HG02642 (cell line): ENCODE results near the gene ASB6.

ENCODE experiments used
- ATAC-seq: cut with Tn5 transposase; IDR thresholded peaks from one replicate; pipeline ENCODE4 v1.9.1; 2021; ENCODE audit warnings: mild to moderate bottlenecking; ENCODE audit not compliant: unreplicated experiment, poor library complexity

The ASB6 gene, protein sequence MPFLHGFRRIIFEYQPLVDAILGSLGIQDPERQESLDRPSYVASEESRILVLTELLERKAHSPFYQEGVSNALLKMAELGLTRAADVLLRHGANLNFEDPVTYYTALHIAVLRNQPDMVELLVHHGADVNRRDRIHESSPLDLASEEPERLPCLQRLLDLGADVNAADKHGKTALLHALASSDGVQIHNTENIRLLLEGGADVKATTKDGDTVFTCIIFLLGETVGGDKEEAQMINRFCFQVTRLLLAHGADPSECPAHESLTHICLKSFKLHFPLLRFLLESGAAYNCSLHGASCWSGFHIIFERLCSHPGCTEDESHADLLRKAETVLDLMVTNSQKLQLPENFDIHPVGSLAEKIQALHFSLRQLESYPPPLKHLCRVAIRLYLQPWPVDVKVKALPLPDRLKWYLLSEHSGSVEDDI

DNA sequence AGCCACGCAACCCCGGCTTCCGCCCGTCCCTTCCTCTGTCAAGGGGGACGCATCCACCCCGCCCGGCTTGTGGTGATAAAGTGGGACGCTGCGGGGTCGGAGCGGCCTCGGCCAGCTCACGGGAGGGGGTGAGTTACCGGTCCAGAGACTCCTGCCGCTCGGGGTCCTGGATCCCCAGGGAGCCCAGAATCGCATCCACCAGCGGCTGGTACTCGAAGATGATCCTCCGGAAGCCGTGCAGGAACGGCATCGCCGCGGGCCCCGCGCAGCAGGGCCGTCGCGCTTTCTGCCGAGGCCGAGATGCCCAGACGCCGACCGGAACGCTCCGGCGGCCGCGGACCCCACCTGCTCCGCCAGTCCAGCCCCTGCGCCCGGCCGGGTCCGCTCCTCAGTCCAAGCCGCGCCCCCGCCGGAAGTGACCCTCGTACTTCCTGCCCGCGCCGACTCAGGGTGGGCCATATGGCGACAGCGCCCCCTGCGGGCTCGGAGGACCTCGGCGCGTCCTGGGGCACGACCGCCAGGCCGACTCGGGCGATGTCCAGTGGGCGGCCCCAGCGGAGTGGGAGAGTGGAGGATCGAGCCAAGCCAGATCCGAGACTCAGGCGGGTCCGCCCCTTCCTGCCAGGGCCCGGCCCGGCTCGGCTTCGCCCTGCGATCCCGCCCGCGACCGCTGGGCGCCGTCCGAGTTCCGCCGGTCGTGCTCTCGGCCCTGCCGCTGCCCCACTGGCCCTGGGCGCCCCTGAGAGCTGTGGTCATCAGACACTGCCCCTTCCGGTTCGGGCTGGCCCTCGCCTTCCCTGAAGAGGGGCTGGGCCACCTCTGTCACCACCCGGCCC lies at the start of gene ASB6:
Gene ASB6 (minus strand): TSS at position 402 of the 836 bp plus-strand sequence. CDS start 152 bp downstream, at position 250.
- ATAC-seq, result peak; percentile 86

DNA sequence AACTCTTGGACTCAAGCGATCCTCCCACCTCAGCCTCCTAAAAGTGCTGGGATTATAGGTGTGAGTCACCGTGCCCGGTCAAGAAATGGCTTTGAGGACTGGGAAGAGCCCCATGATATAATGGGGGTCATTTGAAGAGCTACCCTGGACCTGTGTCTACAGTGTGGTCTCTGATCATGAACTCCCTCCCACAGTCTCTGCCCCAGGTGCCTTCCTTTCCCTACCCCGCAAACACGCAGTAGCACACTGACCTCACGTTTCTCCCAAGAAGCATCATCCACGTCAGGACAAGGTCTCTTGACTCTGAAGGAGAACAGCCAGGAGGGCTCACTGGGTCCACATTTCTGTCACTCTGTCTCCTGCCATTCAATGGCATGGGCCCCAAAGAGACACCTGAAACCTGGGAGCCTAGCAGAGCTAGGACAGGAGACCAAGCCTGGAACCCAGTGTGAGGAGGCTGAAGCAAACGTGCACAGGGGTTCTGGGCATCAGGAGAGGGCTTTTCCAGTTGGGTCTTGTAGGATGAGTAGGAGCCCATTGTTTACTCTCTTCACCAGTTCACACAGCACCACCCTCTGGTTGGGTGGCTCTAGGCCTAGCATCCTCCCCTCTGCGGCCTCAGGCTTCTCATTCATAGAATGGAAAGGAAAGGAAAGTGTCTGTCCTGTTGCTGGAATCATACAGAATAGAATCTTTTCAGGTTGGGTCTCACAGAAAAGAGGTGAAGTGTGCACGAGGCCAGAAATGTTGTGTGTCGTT lies 46.5 kb upstream of the ASB6 start:
- no peak for ATAC-seq

DNA sequence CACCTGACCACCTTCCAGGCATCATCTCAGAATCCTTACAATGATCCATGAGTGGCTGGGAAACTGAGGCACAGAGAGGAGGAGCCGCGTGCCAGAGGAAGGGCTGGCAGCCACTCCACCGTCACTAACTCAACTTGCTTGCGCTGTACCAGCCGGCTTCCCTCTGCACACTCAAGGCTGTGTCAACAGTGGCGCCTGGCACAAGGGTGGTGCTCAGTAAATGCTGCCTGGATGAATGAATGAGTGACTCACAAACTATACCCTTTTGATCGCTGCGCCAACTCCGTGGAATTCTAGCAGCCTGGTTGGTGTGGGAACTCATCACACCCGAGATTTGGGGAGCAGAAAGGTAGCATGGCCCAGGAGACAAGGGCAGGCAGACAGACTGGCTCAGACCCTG lies 45.4 kb upstream of the ASB6 start:
- no peak for ATAC-seq

DNA sequence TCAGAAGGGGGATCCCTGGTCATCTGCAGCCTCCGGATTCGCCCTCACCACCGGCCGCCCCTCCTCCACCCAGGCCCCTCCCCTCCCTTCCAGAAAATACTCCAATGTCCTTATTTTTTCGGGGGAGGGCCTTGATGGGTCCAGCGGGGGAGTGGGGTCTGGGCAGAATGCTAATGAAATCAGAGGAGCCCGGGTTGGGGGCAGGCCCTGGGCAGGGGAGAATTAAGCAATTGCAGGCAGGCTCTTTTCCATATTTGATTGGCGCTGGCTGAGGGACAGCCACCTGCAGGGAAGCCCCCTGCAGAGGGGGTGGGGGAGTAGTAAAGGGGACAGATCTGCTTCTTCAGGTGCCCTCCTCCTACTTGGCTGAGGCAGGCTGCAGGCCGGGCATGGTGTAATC lies 44.8 kb upstream of the ASB6 start:
- ATAC-seq, result no peak

DNA sequence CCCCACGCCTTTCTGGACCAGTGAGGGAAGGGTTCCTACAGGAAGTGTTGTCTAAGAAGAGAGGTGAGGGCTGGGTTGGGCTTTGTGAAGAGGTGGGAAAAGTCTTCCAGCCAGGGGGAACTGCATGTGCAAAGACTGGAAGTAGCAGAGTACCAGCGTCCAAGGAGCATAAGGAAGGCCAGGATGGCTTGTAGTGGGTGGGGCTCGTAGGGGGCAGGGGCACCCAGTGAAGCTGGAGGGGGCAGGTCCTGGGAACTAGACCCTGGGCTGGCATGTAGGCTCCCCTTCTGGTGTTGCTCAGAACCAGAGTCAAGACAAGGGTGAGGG lies 43.9 kb upstream of the ASB6 start:
- no peak for ATAC-seq

DNA sequence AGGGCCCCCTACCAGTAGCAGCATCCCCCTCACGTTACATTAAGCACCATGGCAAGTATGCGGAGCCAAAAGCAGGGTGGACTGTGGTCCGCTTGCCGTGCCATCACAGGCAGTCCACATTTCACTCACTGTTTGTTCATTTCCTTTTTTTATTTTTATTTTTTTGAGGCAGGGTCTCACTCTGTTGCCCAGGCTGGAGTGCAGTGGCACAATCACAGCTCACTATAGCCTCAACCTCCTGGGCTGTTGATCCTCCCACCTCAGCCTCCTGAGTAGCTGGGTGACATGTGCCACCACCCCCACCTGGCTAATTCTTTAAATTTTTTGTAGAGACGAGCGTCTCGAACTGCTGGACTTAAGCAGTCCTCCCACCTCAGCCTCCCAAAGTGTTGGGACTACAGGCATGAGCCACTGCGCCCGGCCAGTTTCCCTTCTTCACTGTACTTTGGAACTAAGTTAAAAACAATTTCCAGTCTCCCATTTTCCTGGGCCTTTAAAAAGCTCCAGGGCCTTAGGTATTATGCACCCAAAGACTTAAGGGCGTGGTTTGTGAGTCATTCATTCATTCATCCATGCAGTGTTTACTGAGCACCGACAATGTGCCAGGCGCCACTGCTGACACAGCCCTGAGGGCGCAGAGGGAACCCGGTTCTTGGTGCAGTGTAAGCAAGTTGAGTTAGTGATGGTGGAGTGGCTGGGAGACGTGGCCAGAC lies 43.4 kb upstream of the ASB6 start:
- ATAC-seq, result no peak

DNA sequence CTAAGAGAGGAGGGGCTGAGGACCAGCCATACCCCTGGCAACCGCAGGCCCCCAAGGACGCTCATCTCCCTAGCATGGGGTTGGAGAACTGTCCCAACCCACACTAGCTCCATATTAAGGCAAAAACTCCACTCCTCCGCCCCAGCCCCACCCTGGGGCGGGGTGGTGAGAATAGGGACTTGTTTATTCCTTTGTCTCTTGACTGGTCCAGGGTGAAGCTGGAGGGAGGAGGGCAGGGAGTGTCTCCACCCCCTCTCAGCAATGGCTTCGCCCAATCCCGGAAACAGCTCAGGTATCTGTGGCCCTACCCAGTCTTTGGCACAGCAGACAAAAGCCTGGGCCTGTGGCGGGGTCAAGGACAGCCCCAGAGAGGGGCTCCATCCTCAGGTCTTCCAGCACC lies 40.4 kb upstream of the ASB6 start:
- no peak for ATAC-seq

DNA sequence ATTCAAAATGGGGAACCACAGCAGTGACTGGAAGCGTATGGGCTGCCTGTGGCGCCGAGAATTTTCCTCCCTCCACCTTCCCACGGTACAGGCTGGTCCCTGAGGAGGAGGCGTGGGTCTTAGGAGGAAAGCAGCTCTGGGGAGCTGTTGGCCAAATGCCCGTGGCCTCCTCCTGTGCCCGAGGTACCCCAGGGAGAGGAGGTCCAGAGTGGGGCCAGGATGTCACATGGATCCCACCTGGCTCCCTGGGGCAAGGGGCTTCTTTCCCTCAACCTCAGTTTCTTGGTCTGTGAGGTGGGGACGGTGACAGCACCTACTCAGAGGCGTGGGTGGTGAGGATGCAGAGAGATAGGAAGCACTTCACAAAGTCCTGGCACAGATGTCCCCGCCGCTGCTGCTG lies 40.0 kb upstream of the ASB6 start:
- no peak for ATAC-seq

DNA sequence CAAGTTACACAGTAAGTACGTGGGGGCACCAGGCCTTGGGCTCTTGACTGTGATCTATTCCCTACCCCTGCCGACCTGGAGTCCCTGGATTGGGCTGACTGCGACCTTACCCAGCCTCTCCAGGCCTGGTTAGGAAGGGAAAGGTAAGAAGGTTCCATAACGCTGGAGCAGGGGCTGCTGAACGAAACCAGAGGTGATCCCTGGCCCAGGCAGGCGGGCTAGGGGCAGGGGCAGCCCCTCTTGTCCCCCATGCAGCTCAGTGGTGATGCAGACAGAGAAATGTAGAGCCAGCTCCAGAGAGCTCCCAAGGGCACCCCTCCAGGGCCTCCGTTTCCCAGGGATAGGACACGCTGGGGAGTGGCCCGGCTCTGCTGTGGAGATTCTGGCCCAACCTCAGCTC lies 37.6 kb upstream of the ASB6 start:
- no peak for ATAC-seq

DNA sequence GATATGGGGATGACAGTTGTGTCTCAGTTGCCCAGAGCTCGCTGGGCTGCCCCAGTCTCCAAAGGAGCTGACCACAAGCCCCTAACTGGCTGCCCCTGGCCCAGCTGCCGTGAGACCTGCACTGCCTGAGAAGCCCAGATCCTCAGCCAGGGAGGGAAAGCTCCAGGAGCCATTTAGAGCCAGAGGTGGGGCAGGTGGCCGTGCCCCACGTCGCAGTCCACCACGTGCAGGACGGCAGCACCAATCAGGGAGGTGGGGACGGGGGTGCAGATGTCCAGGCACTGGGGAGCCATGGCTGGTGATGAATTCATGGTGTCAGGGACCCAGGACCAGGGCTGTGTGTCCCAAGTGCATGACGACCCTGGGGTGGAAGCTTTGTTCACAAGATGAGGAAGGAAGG lies 36.9 kb upstream of the ASB6 start:
- ATAC-seq, result no peak

DNA sequence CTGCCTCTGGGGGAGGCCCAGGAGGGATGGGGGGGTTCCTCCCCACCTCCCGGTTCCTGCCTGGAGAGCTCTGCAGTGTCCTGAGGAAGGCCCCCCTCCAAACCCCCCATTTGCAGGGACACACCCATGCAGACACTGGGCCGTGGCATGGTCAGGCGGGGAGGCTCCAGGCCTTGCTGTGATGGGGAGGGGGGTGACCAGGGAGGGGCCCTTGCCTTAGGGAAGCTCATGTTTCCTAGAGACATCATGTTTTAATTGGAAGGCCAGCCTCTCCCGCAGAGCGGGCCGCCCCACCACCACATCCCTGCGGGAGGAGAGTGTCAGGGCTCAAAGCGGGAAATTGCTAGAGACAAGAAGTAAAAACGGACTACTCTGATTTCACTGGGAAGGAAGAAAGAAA lies 35.5 kb upstream of the ASB6 start:
- ATAC-seq, result no peak

DNA sequence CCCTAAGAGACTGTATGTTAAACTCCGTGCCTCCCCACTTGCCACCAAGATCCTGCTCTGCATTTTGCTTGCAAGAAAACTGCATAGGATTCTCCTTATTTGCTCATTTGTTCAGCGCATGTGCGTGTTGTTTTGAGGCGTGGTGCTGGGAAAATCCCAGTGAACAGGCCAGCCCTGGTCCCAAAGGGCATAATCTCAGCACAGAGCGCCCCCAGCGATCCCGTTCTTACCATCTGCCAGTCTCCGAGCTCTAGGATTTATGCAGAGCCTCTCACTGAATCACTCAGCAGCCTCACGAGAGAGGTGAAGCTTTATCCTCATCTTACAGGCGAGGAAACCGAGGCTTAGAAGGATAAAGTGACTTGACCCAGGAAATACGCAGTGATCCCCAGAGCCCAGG lies 35.0 kb upstream of the ASB6 start:
- no peak for ATAC-seq

DNA sequence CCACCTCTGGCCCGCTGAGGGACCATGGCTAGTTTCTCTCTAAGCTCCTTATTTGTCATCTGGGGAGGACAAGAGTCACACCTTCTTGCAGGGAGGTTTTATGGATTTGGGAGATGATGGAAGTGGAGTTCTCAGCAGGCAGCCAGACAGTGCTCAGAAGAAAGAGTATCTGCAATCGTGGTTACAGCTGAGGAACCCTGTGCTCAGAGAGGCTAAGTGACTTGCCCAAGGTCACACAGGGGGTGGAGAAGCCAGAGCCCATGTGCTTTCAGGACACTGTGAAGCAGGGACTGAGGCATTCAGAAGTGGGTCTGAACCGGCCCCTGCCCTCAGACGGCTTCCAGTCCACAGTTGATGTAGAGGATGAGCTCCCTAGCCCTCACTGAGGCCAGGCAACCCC lies 34.3 kb upstream of the ASB6 start:
- ATAC-seq, result no peak

DNA sequence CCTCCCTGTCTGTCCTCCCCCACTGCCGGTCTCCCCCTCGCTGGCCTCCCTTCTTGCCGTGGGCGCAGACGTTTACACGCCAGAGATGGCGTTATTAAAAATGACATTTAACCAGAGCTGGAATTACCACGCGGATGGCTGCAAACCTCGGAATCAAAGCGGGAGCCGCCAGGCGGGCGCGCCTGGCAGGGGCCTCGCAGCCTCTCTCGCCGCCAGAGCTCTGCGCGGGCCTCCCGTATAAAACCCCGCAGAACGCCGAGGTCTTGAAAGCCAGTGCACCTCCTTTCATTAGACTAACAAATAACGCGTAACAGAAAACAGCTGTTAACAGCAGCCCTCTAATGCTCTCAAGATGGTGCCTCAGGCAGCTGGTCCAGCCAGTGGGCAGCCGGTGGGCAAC lies 33.7 kb upstream of the ASB6 start:
- ATAC-seq, result no peak

DNA sequence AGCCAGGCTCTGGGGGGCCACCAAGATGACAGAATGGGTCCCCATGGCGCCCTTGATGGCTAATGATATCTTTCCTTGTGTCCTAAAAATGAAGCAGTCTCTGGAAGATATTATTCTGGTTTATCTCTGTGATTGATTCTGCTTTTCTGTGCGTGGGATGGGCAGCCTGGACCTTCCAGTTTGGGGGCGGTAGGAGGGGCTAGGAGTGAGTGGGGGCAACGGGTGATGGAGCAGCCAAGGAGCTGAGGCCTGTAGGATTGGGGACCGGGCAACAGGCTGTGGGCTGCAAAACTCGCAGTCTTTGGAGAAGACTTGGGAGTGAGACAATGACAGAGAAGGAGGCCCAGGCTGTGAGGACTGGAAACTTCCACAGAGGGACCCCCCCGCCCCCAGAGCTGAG lies 32.3 kb upstream of the ASB6 start:
- no peak for ATAC-seq

DNA sequence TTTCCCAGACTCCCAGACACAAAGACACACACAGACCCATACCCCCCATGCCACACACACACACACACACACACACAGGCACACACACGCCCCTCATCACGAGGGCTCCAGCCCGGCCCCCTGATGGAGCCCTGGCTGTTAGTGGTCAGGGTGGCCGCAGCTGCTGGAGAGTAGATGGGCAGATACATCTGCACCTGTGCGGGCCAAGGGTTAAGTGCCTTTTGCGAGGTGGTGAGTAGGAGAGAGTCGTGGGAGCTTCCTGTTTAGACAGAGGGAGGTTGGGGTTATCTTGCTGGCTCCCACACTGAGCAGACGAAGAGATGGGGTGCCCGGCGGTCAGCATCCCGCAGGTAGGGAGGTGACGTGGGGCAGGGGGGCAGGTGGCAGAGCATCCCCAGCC lies 31.7 kb upstream of the ASB6 start:
- no peak for ATAC-seq

DNA sequence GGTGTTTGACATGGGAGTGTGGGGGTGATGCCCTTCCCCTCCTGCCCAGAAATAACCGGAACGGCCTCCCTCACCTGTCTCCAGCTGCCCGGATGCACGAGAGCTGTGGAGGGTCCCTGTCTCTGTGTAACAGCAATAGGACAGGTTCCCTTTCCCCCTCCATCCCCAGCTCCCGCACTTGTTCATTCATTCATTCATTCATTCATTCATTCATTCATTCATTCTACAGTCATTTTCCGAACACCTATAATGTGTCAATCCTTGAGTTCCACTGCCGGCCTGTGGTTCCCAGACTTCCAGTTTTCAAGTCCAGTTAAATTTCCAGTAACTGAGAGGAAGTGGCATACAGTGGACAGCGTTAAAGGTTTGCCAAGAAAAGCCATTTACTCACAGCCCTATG lies 30.8 kb upstream of the ASB6 start:
- no peak for ATAC-seq

DNA sequence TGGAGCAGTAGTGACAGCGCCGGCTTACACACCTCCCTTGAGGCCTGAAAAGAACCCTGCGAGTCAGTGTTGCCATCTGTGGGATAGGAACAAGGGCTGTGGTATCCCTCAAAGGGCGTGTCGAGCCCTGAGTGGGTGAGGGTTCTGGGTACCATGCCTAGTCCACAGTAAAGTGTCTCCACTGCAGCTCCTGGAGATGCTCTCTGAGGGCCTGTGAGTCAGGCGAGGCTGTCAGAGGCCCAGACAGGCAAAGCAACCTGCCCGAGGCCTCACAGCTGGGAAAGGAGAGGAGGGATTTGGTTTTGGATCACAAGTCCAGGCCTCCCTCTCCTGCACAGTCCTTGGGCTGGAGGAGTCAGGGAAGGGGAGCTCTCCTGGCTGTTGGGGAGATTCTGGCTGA lies 29.6 kb upstream of the ASB6 start:
- no peak for ATAC-seq

DNA sequence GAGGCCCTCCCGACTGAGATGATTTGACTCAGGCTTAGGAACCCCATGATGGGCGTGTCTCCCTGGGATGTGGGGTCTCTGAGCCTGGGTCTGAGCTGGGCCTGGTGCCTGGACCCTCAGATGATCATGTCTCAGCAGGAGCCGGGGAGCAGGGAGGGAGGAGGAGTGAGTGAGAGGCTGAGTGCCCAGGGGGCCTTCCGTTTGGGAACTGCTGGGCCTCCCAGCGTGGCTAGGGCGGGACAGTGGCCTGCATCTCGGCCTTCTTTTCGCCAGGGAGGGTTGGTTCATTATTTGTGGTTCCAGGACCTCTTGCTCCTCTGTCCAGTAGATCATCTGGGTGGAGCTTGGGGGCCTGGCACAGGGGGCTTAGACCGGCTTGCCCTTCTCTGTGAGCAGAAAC lies 29.1 kb upstream of the ASB6 start:
- ATAC-seq, result no peak

DNA sequence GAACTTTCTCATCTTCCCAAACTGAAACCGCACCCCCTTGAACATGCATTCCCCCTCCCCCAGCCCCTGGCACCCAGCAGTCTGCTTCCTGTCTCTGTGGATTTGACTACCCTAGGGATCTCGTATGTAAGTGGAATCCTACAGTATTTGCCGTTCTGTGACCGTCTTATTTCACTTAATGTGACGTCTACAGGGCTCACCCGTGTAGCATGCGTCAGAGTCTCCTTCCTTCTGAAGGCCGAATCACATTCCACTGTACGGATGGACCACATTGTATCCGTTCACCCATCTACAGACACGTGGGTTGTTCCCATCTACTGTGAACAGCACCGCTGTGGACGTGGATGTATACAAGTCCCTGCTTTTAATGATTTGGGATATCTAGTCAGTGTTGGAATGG lies 28.0 kb upstream of the ASB6 start:
- no peak for ATAC-seq
